Hindlimb muscle (tissue), 1 donor: Measurements from ENCODE around the gene NPSR1. TPM values are rescaled to one million over a fixed set of nuclear protein-coding genes. Genes with fewer than 3 reads are reported as not detected.

Experiments
- DNase-seq: peaks from one replicate; pipeline ENCODE4 v3.0.0-alpha.2; 2013
- polyA plus RNA-seq: library from polyadenylated mRNA; unstranded; fragments of 120-200 nt; gene quantifications from one replicate; pipeline ENCODE4 v1.2.1, GENCODE V29; 2013; ENCODE audit not compliant: insufficient read length

The NPSR1 gene
- polyA plus RNA-seq, 1 donor = 0.14 TPM

DNA sequence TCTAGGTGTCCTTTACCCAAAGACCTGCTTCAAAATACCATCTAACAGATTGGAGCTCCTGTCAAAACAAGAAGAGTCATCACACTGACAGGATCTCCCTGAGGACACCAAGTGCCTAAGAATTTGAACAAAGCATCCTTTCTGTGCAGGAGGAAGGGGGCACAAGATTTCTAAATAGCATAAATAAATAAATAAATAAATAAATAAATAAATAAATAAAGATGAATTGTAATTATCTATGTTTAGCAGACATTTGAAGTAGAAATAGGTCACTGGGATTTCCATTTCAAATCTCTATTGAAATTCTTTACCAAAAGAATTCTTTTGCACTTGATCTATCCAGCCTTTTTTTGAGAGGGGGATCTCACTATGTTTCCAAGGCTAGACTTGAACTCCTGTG, 65.3 kb downstream of the NPSR1 start:
- no peak for DNase-seq

GRCh38 chr7:34723866-34724490, 66.0 kb downstream of the NPSR1 start:
- DNase-seq = no peak

DNA sequence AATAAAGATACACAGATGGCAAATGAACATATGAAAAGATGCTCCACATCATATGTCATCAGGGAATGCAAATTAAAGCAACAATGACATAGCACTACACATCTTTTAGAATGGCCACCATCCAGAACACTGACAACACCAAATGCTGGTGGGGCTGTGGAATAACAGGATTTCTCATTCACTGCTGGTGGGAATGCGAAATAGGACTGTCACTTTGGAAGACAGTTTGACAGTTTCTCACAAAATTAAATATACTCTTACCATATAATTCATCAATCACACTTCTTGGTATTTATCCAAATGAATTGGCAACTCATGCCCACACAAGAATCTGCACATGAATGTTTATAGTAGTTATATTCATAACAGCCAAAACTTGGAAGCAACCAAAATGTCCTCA, 68.2 kb downstream of the NPSR1 start:
- DNase-seq = no peak

DNA sequence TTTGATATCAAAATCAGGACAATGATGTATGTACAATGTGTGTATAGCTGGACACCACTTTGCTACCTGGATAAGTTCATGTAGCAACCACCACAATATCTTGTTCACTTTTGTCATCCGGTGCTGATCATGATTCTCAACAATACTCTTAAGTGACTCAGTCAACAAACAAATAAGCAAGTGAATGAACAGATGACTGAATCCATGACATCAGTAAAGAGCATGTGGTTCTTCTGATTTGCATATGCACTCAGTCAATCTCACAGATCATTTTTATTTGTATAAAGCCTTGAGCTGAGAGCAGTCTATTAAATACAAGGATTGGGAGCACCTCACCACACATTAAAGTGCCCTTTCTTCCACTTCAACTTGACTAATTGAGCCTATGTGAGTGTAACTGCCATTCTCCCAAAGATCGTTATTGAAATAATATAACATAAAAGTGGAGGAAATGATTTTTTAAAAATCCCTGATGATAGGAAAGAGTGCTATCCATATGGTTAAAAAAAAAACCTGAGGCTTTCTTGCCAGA, 69.5 kb downstream of the NPSR1 start:
- no peak for DNase-seq

GRCh38 chr7:34728156-34728555, 70.1 kb downstream of the NPSR1 start:
- DNase-seq = no peak

- no peak for DNase-seq
Observed at GRCh38 chr7:34734771-34735170, 76.8 kb downstream of the NPSR1 start.

DNA sequence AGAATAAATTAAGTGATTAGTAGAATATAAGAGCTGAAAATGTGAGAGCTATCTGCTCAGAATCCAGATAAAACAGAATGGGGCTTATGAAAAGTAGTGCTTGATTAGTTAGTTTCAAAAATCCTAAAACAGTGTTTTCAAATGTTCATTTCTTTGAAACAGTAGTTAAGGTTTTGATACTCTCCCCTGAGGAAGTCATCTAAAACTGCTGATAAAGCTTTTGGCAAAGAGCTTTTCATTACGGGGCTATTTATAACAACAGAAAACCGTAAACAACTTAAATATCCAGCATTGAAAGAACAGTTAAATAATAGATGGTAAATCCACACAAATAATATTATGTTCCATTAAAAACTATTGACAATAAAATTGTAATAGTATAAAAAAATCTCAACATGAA, 77.5 kb downstream of the NPSR1 start:
- no peak for DNase-seq

DNA sequence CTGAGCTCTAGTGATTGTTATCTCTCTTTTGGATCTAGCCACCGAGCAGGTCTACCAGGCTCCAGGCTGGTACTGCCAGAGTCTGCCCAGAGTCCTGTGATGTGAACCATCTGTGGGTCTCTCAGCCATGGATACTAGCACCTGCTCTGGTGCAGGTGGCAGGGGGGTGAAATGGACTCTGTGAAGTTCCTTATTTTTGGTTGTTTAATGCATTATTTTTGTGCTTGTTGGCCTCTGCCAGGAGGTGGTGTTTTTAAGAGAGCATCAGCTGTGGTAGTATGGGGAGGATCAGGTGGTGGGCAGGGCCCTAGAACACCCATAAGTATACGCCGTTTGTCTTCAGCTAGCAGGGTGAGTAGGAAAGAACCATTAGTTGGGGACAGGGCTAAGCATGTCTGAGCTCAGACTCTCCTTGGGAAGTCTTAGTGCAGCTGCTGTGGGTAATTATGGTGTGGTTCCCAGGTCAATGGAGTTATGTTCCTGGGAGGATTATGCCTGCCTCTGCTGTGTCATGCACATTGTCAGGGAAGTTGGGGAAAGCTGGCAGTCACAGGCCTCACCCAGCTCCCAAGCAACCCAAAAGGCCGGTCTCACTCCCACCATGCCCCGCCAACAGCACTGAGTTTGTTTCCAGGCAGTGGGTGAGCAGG, 81.8 kb downstream of the NPSR1 start:
- DNase-seq = no peak

DNA sequence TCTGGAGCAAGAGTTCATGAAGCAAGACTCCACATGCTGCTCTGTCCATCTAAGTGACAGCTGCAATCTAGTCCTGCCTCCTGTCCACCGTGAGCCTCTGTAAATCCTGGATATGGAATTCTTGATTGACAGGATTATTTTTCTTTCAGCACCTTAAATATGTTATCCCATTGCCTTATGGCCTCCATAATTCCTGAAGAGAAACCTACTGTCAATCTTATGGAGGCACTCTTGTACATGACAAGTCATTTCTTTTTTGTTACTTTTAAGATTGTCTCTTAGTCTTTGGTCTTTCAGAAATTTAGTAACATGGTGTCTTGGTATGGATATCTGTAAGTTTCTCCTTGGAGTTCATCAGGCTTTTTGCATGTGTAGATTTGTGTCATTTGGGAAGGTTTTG, 82.8 kb downstream of the NPSR1 start:
- DNase-seq = no peak

DNA sequence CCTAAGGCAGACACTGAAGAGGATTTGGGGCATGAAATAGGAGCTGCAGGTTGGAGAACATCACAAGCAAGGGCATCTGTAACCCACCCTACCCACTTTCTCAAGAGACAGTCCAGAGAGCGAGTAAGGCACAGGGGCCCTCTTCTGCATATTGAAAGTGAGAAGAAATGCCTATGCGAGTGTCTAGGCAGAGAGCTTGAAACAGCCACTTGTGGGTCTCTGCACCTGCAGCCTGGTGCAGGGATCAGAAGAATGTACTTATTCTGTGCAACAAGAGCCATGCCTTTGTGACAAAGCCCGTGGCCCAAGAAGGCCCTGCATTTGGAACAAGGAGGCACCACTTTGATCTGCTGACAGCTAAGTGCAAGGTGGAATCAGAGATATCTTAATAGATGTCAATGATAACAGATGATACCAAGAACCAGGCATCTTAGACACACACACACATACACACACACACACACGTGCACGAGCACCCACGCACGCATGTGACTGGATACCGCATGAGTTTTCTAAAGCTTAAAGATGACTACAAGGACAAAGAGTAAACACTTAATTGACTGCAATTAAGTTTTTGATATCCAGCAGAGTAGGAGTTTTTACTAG, 89.3 kb downstream of the NPSR1 start:
- DNase-seq = no peak

- DNase-seq = peak; percentile 7
Observed at GRCh38 chr7:34747867-34748727, 90.1 kb downstream of the NPSR1 start.

DNA sequence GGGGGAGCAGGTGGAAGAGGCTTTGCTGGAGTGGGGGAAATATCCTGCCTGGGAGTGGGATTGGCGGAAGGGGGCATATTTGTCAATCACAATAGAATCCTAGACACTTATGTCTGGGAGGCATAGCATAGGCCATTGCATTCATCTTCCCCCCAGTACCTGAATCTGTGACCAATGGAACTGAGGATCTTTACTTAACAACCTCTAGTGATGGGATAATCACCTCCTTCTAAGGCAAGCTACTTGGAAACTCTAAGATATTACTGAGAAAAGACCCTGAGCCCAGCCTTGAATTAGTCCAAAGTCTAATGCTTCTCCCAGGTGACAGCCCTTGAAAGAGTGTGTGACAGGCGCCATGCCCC, 90.7 kb downstream of the NPSR1 start:
- no peak for DNase-seq

DNA sequence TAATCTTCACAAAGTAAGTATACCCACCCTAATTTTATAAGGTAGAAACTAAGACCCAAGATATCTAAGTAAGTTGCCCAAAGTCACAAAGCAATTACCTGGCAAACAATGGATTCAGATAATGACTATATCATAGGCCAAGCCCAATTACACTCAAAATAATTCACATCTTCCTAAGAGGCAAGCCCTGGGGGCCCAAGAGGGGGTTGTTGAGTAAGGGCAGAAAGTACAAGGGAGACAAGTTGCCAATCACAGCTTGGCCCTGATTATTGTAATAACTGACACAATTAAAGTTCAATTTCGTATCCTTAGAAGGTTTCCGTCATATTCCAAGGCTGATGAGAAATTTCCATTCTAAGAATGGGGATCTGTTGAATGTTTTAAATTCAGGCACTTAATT, 91.4 kb downstream of the NPSR1 start:
- no peak for DNase-seq

- no peak for DNase-seq
Observed at GRCh38 chr7:34750209-34750608, 92.2 kb downstream of the NPSR1 start.

GRCh38 chr7:34750636-34751035, 92.6 kb downstream of the NPSR1 start:
- DNase-seq = no peak

- DNase-seq = no peak
Observed at GRCh38 chr7:34751725-34752643, 94.0 kb downstream of the NPSR1 start.

DNA sequence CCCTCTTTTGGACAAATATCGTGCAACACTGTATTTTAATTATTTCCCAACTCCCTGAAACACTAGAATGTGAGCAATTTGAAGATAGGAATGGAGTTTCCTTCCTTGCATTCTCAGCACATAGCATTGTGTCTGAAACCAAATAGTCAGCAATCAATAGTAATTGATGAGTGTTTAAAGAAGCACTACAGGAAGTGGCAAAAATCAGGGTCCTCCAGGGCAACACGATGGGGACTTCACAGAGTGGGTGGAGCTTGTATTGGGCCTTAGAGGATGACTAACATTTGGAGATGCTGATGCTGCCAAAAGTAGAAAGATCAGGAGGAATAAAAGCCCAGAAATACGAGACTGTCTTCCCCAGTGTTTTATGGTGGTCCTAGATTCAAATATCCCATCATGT, 94.9 kb downstream of the NPSR1 start:
- DNase-seq = no peak

GRCh38 chr7:34755008-34755407, 97.0 kb downstream of the NPSR1 start:
- DNase-seq = no peak

- DNase-seq = no peak
Observed at GRCh38 chr7:34756025-34756437, 98.0 kb downstream of the NPSR1 start.

GRCh38 chr7:34756691-34757090, 98.7 kb downstream of the NPSR1 start:
- DNase-seq = no peak

- DNase-seq = no peak
Observed at GRCh38 chr7:34757570-34758110, 99.6 kb downstream of the NPSR1 start.
